Adrenal gland (tissue), 12 donors: ENCODE results near the gene PAK5. TPM values are rescaled to one million over a fixed set of nuclear protein-coding genes. Genes with fewer than 3 reads are reported as not detected.

ENCODE experiments used
- DNase-seq, 7 donors: peaks; one replicate each; pipeline ENCODE4 v3.0.0-alpha.2; 2019 to 2020
- H3K27ac ChIP-seq, 5 donors: fragments of 200-600 bp; sonication (generic) in 4 of 5; 1 replicate in 3 of 5; 2 replicates in 2 of 5; pipeline versions ENCODE4 v1.5.1 to v1.8.0; 2016 to 2020; ENCODE audit warnings: mild to moderate bottlenecking in 1 of 5
- H3K27me3 ChIP-seq: fragments of 200-600 bp; 2 replicates; pipeline ENCODE4 v1.8.0; 2021
- H3K36me3 ChIP-seq, 2 donors: fragments of 200-600 bp; replicated peaks in 1 of 2; 1 replicate in 1 of 2; 2 replicates in 1 of 2; pipeline versions ENCODE4 v1.5.1 to v1.8.0; 2018 to 2022
- H3K4me1 ChIP-seq, 2 donors: fragments of 200-600 bp; replicated peaks in 1 of 2; 1 replicate in 1 of 2; 2 replicates in 1 of 2; pipeline versions ENCODE4 v1.5.1 to v1.8.0; 2018 to 2021
- H3K4me3 ChIP-seq, 4 donors: fragments of 200-600 bp; sonication (generic) in 3 of 4; one replicate each; pipeline ENCODE4 v1.5.1; 2016 to 2018
- H3K9me3 ChIP-seq, 3 donors: fragments of 200-600 bp; sonication (generic) in 1 of 3; replicated peaks in 1 of 3; 1 replicate in 2 of 3; 2 replicates in 1 of 3; pipeline versions ENCODE4 v1.5.1 to v1.8.0; 2016 to 2021
- POLR2A ChIP-seq, 2 donors: fragments of 450-650 bp; IDR thresholded peaks; one replicate each; pipeline ENCODE4 v1.6.1; 2017; ENCODE audit warnings: antibody characterized with exemption in 2 of 2, mild to moderate bottlenecking in 2 of 2, moderate library complexity in 1 of 2
- WGBS, 4 donors: extraction: QIAGEN DNeasy Blood & Tissue Kit in 2 of 4; methylation state at CpG; one replicate each; pipeline versions ENCODE4 v1.1.5 to v1.1.7; 2013 to 2017; 5-methylcytosine and 5-hydroxymethylcytosine counted together
- intact Hi-C, 2 donors: fragments of 100-400 bp; cut with DNase I; formaldehyde crosslinking; loops; one replicate each; pipeline versions ENCODE4 v1.14.1 to v1.15.0; 2022 to 2023
- polyA plus RNA-seq, 3 donors: library from polyadenylated mRNA; stranded (reverse); fragments of 200-250 nt in 2 of 3; fragments of 350-450 nt in 1 of 3; fragmentation: Illumina TruSeq in 1 of 3; extraction: RNeasy Lipid Tissue Mini Kit (QIAGEN cat#74804) in 1 of 3; gene quantifications; one replicate each; pipeline ENCODE4 v1.2.3, GENCODE V29; 2013 to 2014
- total RNA-seq, 9 donors: library from RNA; depleted of rRNA in 4 of 9; stranded (reverse); fragments of >200 nt in 4 of 9; fragments of 120-200 nt in 1 of 9; fragmentation: NEBNext Ultra II Directional in 1 of 9; extraction: Animal tissue kit (Norgen Biotek cat#: 25700) in 1 of 9; gene quantifications; one replicate each; pipeline versions ENCODE4 v1.1.0 to v1.2.4, GENCODE V29; 2013 to 2023
- TF ChIP-seq, protein P1 (sequence below), 6 experiments: fragments of 450-650 bp in 4 of 6; fragments of 200-600 bp in 2 of 6; sonication (generic) in 1 of 6; IDR thresholded peaks; 1 replicate in 5 of 6; 2 replicates in 1 of 6; pipeline versions ENCODE4 v1.5.1 to v1.8.0; 2016 to 2021; ENCODE audit warnings: antibody characterized with exemption in 6 of 6, mild to moderate bottlenecking in 2 of 6, moderate library complexity in 1 of 6
- donor health status: healthy with polysubstance abuse.
- donor health status: Bipolar disorder and iron deficiency.
- donor health status: DM: yes; HTN: yes; CAD: no.
- donor health status: DM: no; HTN: no; CAD: no.
- donor health status: DM: no; HTN: no; CAD: no.
- donor health status: DM: yes; HTN: yes; CAD: no.

PAK5 gene
- total and polyA plus RNA-seq, 12 donors: 1.2 to 17.0 (median 4.0) TPM

DNA sequence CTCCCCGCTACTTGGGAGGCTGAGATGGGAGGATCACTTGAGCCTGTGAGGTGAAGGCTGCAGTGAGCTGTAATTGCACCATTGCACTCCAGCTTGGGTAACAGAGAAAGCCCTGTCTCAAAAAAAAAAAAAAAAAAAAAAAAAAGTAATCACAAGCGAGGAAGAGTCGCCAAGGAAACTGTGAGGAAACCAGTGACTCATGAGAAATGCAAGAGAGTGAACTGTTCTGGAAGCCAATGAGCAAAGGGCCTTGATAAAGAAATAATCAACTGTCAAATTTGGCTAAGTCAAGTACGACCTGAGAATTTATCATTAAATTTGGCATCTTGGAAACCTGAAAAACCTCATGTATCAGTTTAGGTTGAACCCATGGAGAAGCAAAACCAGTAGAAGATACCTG, 340.6 kb downstream of the PAK5 start:
- 64 to 70% (median 65%) methylated on average over 4 of the region's 4 CpGs for WGBS, 4 donors
- Histone ChIP-seq H3K27ac (no peak overlapping the region), H3K27me3 (no peaks in the 10 kb centered on the region), H3K9me3 (no peaks in the 10 kb centered on the region), H3K4me3 (no peak overlapping the region), H3K36me3 (no peaks in the 10 kb centered on the region), H3K4me1 (peaks cover 0 to 7% of the 10 kb centered on the region in 2 donors)
- intact Hi-C loops: no loop called here
- peak in 1 of 7 donors; percentile 28 for DNase-seq
- no peak for TF ChIP-seq POLR2A (IDR thresholded peaks at IDR 0.05)
- TF ChIP-seq, protein P1, sequence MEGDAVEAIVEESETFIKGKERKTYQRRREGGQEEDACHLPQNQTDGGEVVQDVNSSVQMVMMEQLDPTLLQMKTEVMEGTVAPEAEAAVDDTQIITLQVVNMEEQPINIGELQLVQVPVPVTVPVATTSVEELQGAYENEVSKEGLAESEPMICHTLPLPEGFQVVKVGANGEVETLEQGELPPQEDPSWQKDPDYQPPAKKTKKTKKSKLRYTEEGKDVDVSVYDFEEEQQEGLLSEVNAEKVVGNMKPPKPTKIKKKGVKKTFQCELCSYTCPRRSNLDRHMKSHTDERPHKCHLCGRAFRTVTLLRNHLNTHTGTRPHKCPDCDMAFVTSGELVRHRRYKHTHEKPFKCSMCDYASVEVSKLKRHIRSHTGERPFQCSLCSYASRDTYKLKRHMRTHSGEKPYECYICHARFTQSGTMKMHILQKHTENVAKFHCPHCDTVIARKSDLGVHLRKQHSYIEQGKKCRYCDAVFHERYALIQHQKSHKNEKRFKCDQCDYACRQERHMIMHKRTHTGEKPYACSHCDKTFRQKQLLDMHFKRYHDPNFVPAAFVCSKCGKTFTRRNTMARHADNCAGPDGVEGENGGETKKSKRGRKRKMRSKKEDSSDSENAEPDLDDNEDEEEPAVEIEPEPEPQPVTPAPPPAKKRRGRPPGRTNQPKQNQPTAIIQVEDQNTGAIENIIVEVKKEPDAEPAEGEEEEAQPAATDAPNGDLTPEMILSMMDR (IDR thresholded peaks at IDR 0.05): no peak

DNA sequence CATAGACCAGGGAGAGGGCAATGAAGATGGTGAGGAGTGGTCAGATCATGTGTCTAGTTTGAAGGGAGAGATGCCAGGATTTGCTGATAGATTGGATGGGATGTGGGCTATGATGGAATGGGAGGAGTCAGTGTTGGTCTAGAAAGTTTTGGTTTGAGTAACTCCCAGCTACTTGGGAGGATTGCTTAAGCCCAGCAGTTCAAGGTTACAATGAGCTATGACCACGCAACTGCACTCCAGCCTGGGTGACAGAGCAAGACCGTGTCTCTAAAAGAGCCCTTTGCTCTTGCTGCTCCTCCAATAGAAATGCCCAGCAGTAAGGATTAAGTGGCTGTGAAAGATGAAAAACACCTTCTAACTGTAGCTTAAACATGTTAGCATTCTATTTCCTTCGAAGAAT, 342.7 kb downstream of the PAK5 start:
- TF ChIP-seq POLR2A (IDR thresholded peaks at IDR 0.05): no peak
- TF ChIP-seq, protein P1 (IDR thresholded peaks at IDR 0.05): no peak
- no peaks in the 10 kb centered on the region for H3K36me3 ChIP-seq
- intact Hi-C loops: no loop called here
- WGBS, 4 donors: 55 to 82% (median 61%) methylated on average over 3 of the region's 3 CpGs
- peak in 1 of 7 donors; percentile 20 for DNase-seq
- H3K27me3 ChIP-seq: no peaks in the 10 kb centered on the region
- no peak overlapping the region for H3K27ac ChIP-seq
- no peaks in the 10 kb centered on the region for H3K9me3 ChIP-seq
- no peak overlapping the region for H3K4me3 ChIP-seq
- peaks cover 0 to 7% of the 10 kb centered on the region in 2 donors for H3K4me1 ChIP-seq

DNA sequence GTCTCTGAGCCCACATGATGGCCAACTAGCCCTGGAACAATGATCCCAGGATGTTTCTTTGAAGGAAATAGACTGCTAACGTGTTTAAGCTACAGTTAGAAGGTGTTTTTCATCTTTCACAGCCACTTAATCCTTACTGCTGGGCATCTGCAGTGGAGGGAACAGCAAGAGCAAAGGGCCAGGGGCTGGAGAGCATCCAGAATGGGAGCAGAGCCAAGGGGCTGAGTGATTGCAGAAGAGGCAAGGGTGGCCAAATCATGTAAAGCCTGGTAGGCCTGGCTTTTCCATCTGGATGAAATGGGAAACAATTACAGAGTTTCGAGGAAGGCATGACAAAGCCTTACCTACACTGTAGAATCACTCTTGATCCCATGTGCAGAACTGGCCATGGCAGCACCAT, 343.2 kb downstream of the PAK5 start:
- DNase-seq: no peak
- no peaks in the 10 kb centered on the region for H3K36me3 ChIP-seq
- no peaks in the 10 kb centered on the region for H3K9me3 ChIP-seq
- no peaks in the 10 kb centered on the region for H3K27me3 ChIP-seq
- intact Hi-C loops: no loop called here
- WGBS, 4 donors: 83 to 95% (median 86%) methylated on average over 2 of the region's 2 CpGs
- H3K27ac ChIP-seq: no peak overlapping the region
- TF ChIP-seq, protein P1 (IDR thresholded peaks at IDR 0.05): no peak
- no peak for TF ChIP-seq POLR2A (IDR thresholded peaks at IDR 0.05)
- peaks cover 0 to 7% of the 10 kb centered on the region in 2 donors for H3K4me1 ChIP-seq
- no peak overlapping the region for H3K4me3 ChIP-seq

DNA sequence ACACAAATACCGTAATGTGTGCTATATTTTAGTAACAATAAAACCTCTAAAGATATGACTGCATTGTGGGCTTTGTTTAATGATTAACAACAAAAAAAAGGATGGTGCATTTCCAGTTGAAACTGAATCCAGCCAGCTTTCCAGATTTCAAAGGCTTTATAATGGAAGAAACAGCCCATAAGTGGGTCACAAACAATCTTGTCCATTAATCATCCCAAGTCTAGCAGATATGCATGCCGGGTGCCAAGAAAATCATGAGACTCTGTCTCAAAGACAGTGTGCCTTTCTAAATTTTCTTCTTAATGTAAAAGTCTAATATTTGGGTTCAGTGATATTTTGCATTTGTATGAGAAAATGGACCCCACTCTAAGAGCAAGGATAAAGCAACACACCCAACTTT, 345.1 kb downstream of the PAK5 start:
- Histone ChIP-seq H3K27ac (no peak overlapping the region), H3K9me3 (no peaks in the 10 kb centered on the region), H3K27me3 (no peaks in the 10 kb centered on the region), H3K36me3 (no peaks in the 10 kb centered on the region), H3K4me3 (no peak overlapping the region), H3K4me1 (peaks cover 0 to 7% of the 10 kb centered on the region in 2 donors)
- peak in 3 of 7 donors; percentile 22 to 41 (median 36) for DNase-seq
- 36 to 46% (median 37%) methylated on average over 2 of the region's 2 CpGs for WGBS, 4 donors
- intact Hi-C loops: no loop called here
- no peak for TF ChIP-seq POLR2A (IDR thresholded peaks at IDR 0.05)
- TF ChIP-seq, protein P1 (IDR thresholded peaks at IDR 0.05): no peak
